ENCODE measurements around the gene C15orf40. TPM values are rescaled to one million over a fixed set of nuclear protein-coding genes. Genes with fewer than 3 reads are reported as not detected.
A peak's percentile ranks its signal among the peaks of the same experiment; 100 is the strongest.

C15orf40 gene
- total and polyA plus RNA-seq, 4 donors: 7.3 to 25.2 (median 11.3) TPM

DNA sequence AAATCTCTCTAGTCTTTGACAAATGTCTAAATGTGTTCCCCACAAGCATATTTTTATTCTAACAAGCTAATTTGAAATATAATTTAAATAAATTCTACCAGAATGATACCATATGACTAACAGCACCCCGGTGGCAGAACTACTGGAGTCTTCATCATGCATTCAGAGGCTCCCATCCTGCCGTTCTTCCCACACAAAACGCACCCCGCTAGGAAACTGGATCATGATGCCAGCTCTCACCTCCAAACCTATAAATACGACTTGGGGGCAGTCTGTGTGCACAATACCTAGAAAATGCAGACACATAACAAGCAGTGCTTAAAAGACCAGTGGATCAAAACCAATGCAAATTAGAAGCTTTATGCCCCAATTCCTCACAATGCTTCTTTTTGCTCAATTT, 67.4 kb downstream of the C15orf40 start (continued):
- TF ChIP-seq, protein P1, sequence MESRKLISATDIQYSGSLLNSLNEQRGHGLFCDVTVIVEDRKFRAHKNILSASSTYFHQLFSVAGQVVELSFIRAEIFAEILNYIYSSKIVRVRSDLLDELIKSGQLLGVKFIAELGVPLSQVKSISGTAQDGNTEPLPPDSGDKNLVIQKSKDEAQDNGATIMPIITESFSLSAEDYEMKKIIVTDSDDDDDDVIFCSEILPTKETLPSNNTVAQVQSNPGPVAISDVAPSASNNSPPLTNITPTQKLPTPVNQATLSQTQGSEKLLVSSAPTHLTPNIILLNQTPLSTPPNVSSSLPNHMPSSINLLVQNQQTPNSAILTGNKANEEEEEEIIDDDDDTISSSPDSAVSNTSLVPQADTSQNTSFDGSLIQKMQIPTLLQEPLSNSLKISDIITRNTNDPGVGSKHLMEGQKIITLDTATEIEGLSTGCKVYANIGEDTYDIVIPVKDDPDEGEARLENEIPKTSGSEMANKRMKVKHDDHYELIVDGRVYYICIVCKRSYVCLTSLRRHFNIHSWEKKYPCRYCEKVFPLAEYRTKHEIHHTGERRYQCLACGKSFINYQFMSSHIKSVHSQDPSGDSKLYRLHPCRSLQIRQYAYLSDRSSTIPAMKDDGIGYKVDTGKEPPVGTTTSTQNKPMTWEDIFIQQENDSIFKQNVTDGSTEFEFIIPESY (IDR thresholded peaks at IDR 0.05): no peak
- TF ChIP-seq SP1 (IDR thresholded peaks at IDR 0.05): no peak
- TF ChIP-seq HNF4A (conservative IDR thresholded peaks at IDR 0.05): no peak

DNA sequence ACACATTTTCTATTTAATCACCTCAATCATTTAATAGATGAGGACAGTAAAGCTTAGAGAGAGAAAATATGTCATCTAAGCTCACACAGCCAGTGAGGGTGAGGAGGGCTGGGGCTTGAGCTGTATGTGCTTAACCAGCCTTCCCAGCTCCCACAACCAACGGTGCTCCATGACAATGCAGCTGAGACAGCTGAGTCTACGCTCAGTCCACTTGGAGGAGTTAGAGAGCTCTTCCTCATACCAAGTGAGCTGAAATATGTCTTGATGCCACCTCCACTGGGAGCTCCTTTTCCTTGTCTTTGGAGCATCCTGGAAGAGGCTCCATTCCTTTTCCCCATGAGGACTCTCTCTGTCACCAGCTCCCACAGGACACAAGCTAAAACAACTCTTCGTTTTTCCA, 68.3 kb downstream of the C15orf40 start:
- 84% methylated on average over 3 of the region's 3 CpGs for WGBS
- Histone ChIP-seq H3K9me3 (ENCODE audit: control insufficient read depth in 4 of 4, low read length in 3 of 4) (no peaks in the 10 kb centered on the region), H3K36me3 (ENCODE audit: control insufficient read depth in 4 of 4, insufficient read depth in 3 of 4, low read depth in 1 of 4, low read length in 3 of 4) (no peaks in the 10 kb centered on the region), H3K27me3 (ENCODE audit: control insufficient read depth in 4 of 4, insufficient read depth in 4 of 4, low read length in 3 of 4) (no peaks in the 10 kb centered on the region), H3K4me3 (ENCODE audit: low read depth in 1 of 3, low read length in 3 of 3) (no peak overlapping the region), H3K4me1 (ENCODE audit: control insufficient read depth in 4 of 4, insufficient read depth in 4 of 4, low read length in 3 of 4) (peaks cover 0 to 33% (median 8%) of the 10 kb centered on the region in 4 donors), H3K9ac (ENCODE audit: low read depth in 1 of 2, low read length in 2 of 2) (no peak overlapping the region), H3K27ac (ENCODE audit: low read depth in 1 of 2, low read length in 2 of 2) (peak overlapping the region; percentile 39 to 68)
- DNase-seq (ENCODE audit: low spot score): no peak
- TF ChIP-seq NR2F2 (IDR thresholded peaks at IDR 0.05) (no peak), YY1 (IDR thresholded peaks at IDR 0.05) (no peak), EGR1 (IDR thresholded peaks at IDR 0.05; ENCODE audit: low read depth in 2 of 2) (no peak), TAF1 (conservative IDR thresholded peaks at IDR 0.05) (no peak), HNF4A (conservative IDR thresholded peaks at IDR 0.05) (no peak), GABPA (IDR thresholded peaks at IDR 0.05 in 1 of 2, conservative IDR thresholded peaks at IDR 0.05 in 1 of 2) (no peak), FOXA1 (IDR thresholded peaks at IDR 0.05) (no peak), HNF4G (IDR thresholded peaks at IDR 0.05) (no peak), RAD21 (IDR thresholded peaks at IDR 0.05) (no peak), SP1 (IDR thresholded peaks at IDR 0.05) (no peak)
- TF ChIP-seq, protein P2, sequence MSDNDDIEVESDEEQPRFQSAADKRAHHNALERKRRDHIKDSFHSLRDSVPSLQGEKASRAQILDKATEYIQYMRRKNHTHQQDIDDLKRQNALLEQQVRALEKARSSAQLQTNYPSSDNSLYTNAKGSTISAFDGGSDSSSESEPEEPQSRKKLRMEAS (IDR thresholded peaks at IDR 0.05): no peak
- TF ChIP-seq, protein P1 (IDR thresholded peaks at IDR 0.05): no peak

DNA sequence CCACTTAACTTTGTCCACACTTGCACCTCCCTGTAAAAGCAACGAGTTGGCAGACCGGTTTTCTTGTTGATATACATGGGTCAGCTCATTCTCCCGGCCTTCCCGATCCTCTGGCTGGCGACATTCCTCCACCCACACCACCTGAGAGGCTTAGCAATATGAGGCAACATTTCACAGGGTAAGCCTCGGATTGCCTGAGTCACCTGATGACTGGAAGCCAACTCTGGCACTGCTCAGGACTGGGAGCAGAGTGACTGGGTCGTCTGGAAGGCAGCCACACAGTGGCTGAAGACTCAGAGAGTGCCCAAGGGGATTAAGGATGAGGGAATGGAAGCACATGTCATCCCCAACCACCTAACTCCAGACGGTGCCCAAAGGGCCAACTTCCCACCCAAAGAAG, 68.7 kb downstream of the C15orf40 start:
- Histone ChIP-seq H3K9ac (ENCODE audit: low read depth in 1 of 2, low read length in 2 of 2) (no peak overlapping the region), H3K27ac (ENCODE audit: low read depth in 1 of 2, low read length in 2 of 2) (peak overlapping the region; percentile 39 to 68), H3K27me3 (ENCODE audit: control insufficient read depth in 4 of 4, insufficient read depth in 4 of 4, low read length in 3 of 4) (no peaks in the 10 kb centered on the region), H3K4me3 (ENCODE audit: low read depth in 1 of 3, low read length in 3 of 3) (no peak overlapping the region), H3K36me3 (ENCODE audit: control insufficient read depth in 4 of 4, insufficient read depth in 3 of 4, low read depth in 1 of 4, low read length in 3 of 4) (no peaks in the 10 kb centered on the region), H3K9me3 (ENCODE audit: control insufficient read depth in 4 of 4, low read length in 3 of 4) (no peaks in the 10 kb centered on the region), H3K4me1 (ENCODE audit: control insufficient read depth in 4 of 4, insufficient read depth in 4 of 4, low read length in 3 of 4) (peaks cover 0 to 33% (median 8%) of the 10 kb centered on the region in 4 donors)
- no peak for DNase-seq (ENCODE audit: low spot score)
- 37% methylated on average over 8 of the region's 8 CpGs for WGBS
- TF ChIP-seq GABPA (IDR thresholded peaks at IDR 0.05 in 1 of 2, conservative IDR thresholded peaks at IDR 0.05 in 1 of 2): no peak
- TF ChIP-seq HNF4A (conservative IDR thresholded peaks at IDR 0.05): peak; percentile 44 to 71
- TF ChIP-seq RAD21 (IDR thresholded peaks at IDR 0.05): peak in 1 of 2 donors; percentile 48
- TF ChIP-seq RXRA (IDR thresholded peaks at IDR 0.05): peak in 1 of 2 donors; percentile 83
- TF ChIP-seq NR2F2 (IDR thresholded peaks at IDR 0.05): no peak
- TF ChIP-seq, protein P2 (IDR thresholded peaks at IDR 0.05): peak; percentile 26
- TF ChIP-seq FOXA2 (IDR thresholded peaks at IDR 0.05): peak; percentile 60
- peak; percentile 81 for TF ChIP-seq YY1 (IDR thresholded peaks at IDR 0.05)
- TF ChIP-seq, protein P3, sequence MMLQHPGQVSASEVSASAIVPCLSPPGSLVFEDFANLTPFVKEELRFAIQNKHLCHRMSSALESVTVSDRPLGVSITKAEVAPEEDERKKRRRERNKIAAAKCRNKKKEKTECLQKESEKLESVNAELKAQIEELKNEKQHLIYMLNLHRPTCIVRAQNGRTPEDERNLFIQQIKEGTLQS (IDR thresholded peaks at IDR 0.05): peak; percentile 14
- TF ChIP-seq, protein P1 (IDR thresholded peaks at IDR 0.05): peak; percentile 69
- no peak for TF ChIP-seq EGR1 (IDR thresholded peaks at IDR 0.05; ENCODE audit: low read depth in 2 of 2)
- TF ChIP-seq TAF1 (conservative IDR thresholded peaks at IDR 0.05): no peak
- TF ChIP-seq, protein P4, sequence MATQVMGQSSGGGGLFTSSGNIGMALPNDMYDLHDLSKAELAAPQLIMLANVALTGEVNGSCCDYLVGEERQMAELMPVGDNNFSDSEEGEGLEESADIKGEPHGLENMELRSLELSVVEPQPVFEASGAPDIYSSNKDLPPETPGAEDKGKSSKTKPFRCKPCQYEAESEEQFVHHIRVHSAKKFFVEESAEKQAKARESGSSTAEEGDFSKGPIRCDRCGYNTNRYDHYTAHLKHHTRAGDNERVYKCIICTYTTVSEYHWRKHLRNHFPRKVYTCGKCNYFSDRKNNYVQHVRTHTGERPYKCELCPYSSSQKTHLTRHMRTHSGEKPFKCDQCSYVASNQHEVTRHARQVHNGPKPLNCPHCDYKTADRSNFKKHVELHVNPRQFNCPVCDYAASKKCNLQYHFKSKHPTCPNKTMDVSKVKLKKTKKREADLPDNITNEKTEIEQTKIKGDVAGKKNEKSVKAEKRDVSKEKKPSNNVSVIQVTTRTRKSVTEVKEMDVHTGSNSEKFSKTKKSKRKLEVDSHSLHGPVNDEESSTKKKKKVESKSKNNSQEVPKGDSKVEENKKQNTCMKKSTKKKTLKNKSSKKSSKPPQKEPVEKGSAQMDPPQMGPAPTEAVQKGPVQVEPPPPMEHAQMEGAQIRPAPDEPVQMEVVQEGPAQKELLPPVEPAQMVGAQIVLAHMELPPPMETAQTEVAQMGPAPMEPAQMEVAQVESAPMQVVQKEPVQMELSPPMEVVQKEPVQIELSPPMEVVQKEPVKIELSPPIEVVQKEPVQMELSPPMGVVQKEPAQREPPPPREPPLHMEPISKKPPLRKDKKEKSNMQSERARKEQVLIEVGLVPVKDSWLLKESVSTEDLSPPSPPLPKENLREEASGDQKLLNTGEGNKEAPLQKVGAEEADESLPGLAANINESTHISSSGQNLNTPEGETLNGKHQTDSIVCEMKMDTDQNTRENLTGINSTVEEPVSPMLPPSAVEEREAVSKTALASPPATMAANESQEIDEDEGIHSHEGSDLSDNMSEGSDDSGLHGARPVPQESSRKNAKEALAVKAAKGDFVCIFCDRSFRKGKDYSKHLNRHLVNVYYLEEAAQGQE (IDR thresholded peaks at IDR 0.05): no peak
- TF ChIP-seq, protein P5, sequence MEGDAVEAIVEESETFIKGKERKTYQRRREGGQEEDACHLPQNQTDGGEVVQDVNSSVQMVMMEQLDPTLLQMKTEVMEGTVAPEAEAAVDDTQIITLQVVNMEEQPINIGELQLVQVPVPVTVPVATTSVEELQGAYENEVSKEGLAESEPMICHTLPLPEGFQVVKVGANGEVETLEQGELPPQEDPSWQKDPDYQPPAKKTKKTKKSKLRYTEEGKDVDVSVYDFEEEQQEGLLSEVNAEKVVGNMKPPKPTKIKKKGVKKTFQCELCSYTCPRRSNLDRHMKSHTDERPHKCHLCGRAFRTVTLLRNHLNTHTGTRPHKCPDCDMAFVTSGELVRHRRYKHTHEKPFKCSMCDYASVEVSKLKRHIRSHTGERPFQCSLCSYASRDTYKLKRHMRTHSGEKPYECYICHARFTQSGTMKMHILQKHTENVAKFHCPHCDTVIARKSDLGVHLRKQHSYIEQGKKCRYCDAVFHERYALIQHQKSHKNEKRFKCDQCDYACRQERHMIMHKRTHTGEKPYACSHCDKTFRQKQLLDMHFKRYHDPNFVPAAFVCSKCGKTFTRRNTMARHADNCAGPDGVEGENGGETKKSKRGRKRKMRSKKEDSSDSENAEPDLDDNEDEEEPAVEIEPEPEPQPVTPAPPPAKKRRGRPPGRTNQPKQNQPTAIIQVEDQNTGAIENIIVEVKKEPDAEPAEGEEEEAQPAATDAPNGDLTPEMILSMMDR (IDR thresholded peaks at IDR 0.05; ENCODE audit: low read depth, low read length, missing input control): no peak

Data from liver (tissue), 9 donors.